Neural cell (in vitro differentiated cells): ENCODE data around the gene RAD51B. TPM values are rescaled to one million over a fixed set of nuclear protein-coding genes. Genes with fewer than 3 reads are reported as not detected.
A peak's percentile ranks its signal among the peaks of the same experiment; 100 is the strongest.

Source experiments
- H2AFZ ChIP-seq: fragments of 200-600, 300-800 bp; sonication (generic), shearing (Covaris generic); 2 replicates; pipeline ENCODE4 v1.6.0; 2014; ENCODE audit warnings: low read depth, mild to moderate bottlenecking, antibody characterized with exemption, low read length, moderate library complexity
- H3F3A ChIP-seq: fragments of 200-600 bp; shearing (Covaris generic); 2 replicates; pipeline ENCODE4 v1.6.1; 2016; ENCODE audit warnings: mild to moderate bottlenecking, moderate library complexity, mixed read lengths, antibody characterized with exemption, low read length; ENCODE audit not compliant: insufficient read depth, poor library complexity, severe bottlenecking
- H3K27ac ChIP-seq: fragments of 200-600, 300-800 bp; sonication (generic), shearing (Covaris generic); 2 replicates; pipeline ENCODE4 v1.5.1; 2014; ENCODE audit warnings: mild to moderate bottlenecking, low read length, moderate library complexity
- H3K27me3 ChIP-seq: fragments of 300-800, 200-600 bp; sonication (generic), shearing (Covaris generic); 2 replicates; pipeline ENCODE4 v1.6.0; 2014; ENCODE audit warnings: mild to moderate bottlenecking, low read depth, low read length, moderate library complexity; ENCODE audit not compliant: insufficient read depth
- H3K36me3 ChIP-seq: fragments of 300-800, 200-600 bp; sonication (generic), shearing (Covaris generic); 2 replicates; pipeline ENCODE4 v1.5.1; 2014; ENCODE audit warnings: mild to moderate bottlenecking, antibody characterized with exemption, low read length, moderate library complexity; ENCODE audit not compliant: insufficient read depth
- H3K4me2 ChIP-seq: fragments of 300-800, 200-600 bp; sonication (generic), shearing (Covaris generic); 2 replicates; pipeline ENCODE4 v1.6.0; 2014; ENCODE audit warnings: mild to moderate bottlenecking, low read length
- H3K4me3 ChIP-seq: fragments of 300-800, 200-600 bp; sonication (generic), shearing (Covaris generic); 2 replicates; pipeline ENCODE4 v1.5.1; 2014; ENCODE audit warnings: mild to moderate bottlenecking, low read length, moderate library complexity
- H3K79me2 ChIP-seq: fragments of 200-600 bp; shearing (Covaris generic); replicated peaks from 2 replicates; pipeline ENCODE4 v1.6.0; 2014; ENCODE audit warnings: mild to moderate bottlenecking, low read length, moderate library complexity; ENCODE audit not compliant: insufficient read depth
- H3K9ac ChIP-seq: fragments of 300-800, 200-600 bp; sonication (generic), shearing (Covaris generic); 2 replicates; pipeline ENCODE4 v1.6.1; 2016; ENCODE audit warnings: mild to moderate bottlenecking, low read length, mixed read lengths
- H3K9me2 ChIP-seq: fragments of 200-600 bp; shearing (Covaris generic); 2 replicates; pipeline ENCODE4 v1.6.1; 2016; ENCODE audit warnings: mild to moderate bottlenecking, low read length, mixed read lengths; ENCODE audit not compliant: insufficient read depth
- H3K9me3 ChIP-seq: fragments of 200-600, 300-800 bp; sonication (generic), shearing (Covaris generic); 2 replicates; pipeline ENCODE4 v1.6.1; 2016; ENCODE audit warnings: mild to moderate bottlenecking, mixed run types, low read length, moderate library complexity, mixed read lengths
- H4K20me1 ChIP-seq: fragments of 200-600 bp; shearing (Covaris generic); 2 replicates; pipeline ENCODE4 v1.6.1; 2016; ENCODE audit warnings: mild to moderate bottlenecking, mixed run types; ENCODE audit not compliant: insufficient read depth
- EP300 ChIP-seq: fragments of 450-650 bp; conservative IDR thresholded peaks from 2 replicates; pipeline ENCODE4 v1.6.1; 2014; ENCODE audit warnings: antibody characterized with exemption, mild to moderate bottlenecking, moderate library complexity; ENCODE audit not compliant: poor library complexity, severe bottlenecking
- EZH2 ChIP-seq: fragments of 200-600, 300-800 bp; shearing (Covaris generic), sonication (generic); IDR thresholded peaks from 2 replicates; pipeline ENCODE4 v1.6.1; 2014; ENCODE audit warnings: antibody characterized with exemption, low read length, borderline replicate concordance, mild to moderate bottlenecking; ENCODE audit not compliant: insufficient read depth, poor library complexity, severe bottlenecking
- MXI1 ChIP-seq: fragments of 450-650 bp; conservative IDR thresholded peaks from 2 replicates; pipeline ENCODE4 v1.6.1; 2014; ENCODE audit warnings: antibody characterized with exemption, mild to moderate bottlenecking; ENCODE audit not compliant: poor library complexity, severe bottlenecking
- POLR2AphosphoS5 ChIP-seq: IDR thresholded peaks from 2 replicates; pipeline ENCODE4 v1.6.1; 2012
- RAD21 ChIP-seq: fragments of 450-650 bp; conservative IDR thresholded peaks from 2 replicates; pipeline ENCODE4 v1.6.1; 2014; ENCODE audit warnings: antibody characterized with exemption, mild to moderate bottlenecking, moderate library complexity
- SMC3 ChIP-seq: fragments of 450-650 bp; conservative IDR thresholded peaks from 2 replicates; pipeline ENCODE4 v1.6.1; 2014; ENCODE audit warnings: antibody characterized with exemption, mild to moderate bottlenecking, moderate library complexity; ENCODE audit not compliant: poor library complexity
- TAF1 ChIP-seq: IDR thresholded peaks from 2 replicates; pipeline ENCODE4 v1.6.1; 2012; ENCODE audit warnings: low read depth
- polyA plus RNA-seq: library from polyadenylated mRNA; depleted of rRNA; stranded (reverse); fragments of >200 nt; gene quantifications from 2 replicates; pipeline ENCODE4 v1.2.3, GENCODE V29; 2014
- TF ChIP-seq, protein P1 (sequence below): fragments of 450-650 bp; IDR thresholded peaks from 2 replicates; pipeline ENCODE4 v1.5.1; 2014; ENCODE audit warnings: antibody characterized with exemption, mild to moderate bottlenecking, moderate library complexity; ENCODE audit not compliant: poor library complexity, severe bottlenecking
- TF ChIP-seq, protein P2 (sequence below): IDR thresholded peaks from 2 replicates; pipeline ENCODE4 v1.6.1; 2012; ENCODE audit warnings: borderline replicate concordance

The RAD51B gene
- polyA plus RNA-seq, 1 donor from 2014 or later = 3.1 TPM

DNA sequence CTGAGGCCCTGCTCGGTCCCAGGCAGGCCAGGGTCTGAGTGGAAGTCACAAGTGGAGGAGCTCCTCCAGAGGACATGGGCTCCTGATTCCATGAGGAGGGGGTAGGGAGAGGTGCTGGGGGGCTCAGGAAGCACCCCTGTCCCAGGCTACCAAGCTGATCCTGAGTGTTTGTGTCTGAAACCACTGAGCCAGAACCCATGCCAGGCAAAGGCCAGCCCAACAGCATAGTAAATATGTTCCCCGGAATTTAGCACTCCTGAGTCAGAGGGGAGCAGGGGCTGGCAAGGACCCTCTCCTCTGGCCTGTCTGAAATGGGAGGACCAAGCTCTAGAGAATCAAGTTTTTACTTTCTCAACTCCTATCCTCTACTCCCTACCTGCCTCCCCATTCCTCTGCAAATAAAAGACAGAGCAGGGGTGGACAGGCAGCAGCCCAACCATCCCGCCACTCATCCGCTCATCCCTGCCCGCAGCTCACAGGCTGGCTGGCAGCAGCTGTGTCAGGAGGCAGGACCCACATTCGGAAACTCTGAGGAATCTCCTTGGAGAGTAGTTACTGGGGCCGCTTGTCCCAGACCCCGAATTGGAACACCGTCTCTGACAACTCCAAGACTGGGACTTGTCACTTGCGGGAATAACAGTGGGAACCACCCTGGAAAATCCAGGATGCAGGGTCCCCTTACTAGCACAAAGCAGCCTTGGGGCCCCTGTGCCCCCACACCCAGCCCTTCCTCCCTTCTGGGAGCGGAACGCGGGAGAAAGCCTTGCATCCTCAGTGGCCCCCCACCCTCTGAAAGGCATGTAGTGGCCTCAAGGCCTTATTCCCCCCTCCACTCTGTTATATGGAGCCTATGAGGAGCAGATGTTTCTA lies 870.7 kb downstream of the RAD51B start:
- no peak overlapping the region for H3K4me2 ChIP-seq
- no peak overlapping the region for H2AFZ ChIP-seq
- no peaks in the 10 kb centered on the region for H3K9me3 ChIP-seq
- no peaks in the 10 kb centered on the region for H4K20me1 ChIP-seq
- H3K27ac ChIP-seq = no peak overlapping the region
- H3K4me3 ChIP-seq = peak overlapping the region; percentile 37
- H3K27me3 ChIP-seq = no peaks in the 10 kb centered on the region
- H3F3A ChIP-seq = no peaks in the 10 kb centered on the region
- peak overlapping the region; percentile 16 for H3K9ac ChIP-seq
- H3K79me2 ChIP-seq = no peaks in the 10 kb centered on the region
- H3K9me2 ChIP-seq = no peaks in the 10 kb centered on the region
- TF ChIP-seq, protein P1, sequence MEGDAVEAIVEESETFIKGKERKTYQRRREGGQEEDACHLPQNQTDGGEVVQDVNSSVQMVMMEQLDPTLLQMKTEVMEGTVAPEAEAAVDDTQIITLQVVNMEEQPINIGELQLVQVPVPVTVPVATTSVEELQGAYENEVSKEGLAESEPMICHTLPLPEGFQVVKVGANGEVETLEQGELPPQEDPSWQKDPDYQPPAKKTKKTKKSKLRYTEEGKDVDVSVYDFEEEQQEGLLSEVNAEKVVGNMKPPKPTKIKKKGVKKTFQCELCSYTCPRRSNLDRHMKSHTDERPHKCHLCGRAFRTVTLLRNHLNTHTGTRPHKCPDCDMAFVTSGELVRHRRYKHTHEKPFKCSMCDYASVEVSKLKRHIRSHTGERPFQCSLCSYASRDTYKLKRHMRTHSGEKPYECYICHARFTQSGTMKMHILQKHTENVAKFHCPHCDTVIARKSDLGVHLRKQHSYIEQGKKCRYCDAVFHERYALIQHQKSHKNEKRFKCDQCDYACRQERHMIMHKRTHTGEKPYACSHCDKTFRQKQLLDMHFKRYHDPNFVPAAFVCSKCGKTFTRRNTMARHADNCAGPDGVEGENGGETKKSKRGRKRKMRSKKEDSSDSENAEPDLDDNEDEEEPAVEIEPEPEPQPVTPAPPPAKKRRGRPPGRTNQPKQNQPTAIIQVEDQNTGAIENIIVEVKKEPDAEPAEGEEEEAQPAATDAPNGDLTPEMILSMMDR = no peak
- TF ChIP-seq, protein P2, sequence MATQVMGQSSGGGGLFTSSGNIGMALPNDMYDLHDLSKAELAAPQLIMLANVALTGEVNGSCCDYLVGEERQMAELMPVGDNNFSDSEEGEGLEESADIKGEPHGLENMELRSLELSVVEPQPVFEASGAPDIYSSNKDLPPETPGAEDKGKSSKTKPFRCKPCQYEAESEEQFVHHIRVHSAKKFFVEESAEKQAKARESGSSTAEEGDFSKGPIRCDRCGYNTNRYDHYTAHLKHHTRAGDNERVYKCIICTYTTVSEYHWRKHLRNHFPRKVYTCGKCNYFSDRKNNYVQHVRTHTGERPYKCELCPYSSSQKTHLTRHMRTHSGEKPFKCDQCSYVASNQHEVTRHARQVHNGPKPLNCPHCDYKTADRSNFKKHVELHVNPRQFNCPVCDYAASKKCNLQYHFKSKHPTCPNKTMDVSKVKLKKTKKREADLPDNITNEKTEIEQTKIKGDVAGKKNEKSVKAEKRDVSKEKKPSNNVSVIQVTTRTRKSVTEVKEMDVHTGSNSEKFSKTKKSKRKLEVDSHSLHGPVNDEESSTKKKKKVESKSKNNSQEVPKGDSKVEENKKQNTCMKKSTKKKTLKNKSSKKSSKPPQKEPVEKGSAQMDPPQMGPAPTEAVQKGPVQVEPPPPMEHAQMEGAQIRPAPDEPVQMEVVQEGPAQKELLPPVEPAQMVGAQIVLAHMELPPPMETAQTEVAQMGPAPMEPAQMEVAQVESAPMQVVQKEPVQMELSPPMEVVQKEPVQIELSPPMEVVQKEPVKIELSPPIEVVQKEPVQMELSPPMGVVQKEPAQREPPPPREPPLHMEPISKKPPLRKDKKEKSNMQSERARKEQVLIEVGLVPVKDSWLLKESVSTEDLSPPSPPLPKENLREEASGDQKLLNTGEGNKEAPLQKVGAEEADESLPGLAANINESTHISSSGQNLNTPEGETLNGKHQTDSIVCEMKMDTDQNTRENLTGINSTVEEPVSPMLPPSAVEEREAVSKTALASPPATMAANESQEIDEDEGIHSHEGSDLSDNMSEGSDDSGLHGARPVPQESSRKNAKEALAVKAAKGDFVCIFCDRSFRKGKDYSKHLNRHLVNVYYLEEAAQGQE = no peak
- no peak for TF ChIP-seq POLR2AphosphoS5
- H3K36me3 ChIP-seq = no peaks in the 10 kb centered on the region

DNA sequence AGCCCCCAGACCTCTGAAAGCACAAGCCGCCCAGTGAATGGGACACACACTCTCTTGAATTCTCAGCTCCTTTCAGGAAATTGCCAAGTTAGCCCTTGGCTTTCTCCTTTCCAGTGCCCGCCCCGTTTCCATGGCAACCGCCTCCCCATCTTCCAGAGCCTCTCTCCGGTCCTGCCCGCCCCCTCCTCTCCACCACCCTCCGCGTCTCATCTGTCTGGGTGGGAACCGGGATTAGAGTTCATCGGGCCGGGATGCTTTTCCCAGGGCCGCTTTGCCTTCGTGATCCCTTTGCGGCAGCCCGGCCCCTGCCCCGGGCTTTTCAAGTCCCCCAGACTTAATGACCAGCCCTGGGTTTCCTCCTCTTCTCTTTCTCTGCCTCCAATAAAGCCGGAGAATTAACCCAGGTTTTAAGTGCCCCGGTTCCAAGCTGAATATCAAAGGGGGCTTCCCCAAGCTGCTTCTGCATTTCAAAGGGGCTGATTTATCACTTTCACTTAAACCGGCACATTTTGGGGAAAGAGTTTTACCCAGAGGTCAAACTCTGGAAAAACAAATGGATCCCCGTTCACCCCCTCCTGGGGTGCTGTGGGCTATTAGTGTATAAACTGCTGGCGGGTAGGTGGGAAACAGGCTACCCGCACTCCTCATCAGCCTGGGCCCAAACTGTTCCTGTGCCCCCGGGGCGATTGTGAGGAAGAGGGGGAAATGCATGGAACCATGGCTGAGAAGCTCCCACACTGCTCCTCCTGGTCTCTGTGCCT lies 871.6 kb downstream of the RAD51B start:
- no peaks in the 10 kb centered on the region for H3K9me3 ChIP-seq
- H3K36me3 ChIP-seq = no peaks in the 10 kb centered on the region
- peak overlapping the region; percentile 16 for H3K9ac ChIP-seq
- no peaks in the 10 kb centered on the region for H3K79me2 ChIP-seq
- no peak overlapping the region for H3K27ac ChIP-seq
- no peaks in the 10 kb centered on the region for H4K20me1 ChIP-seq
- no peaks in the 10 kb centered on the region for H3K9me2 ChIP-seq
- no peak for TF ChIP-seq MXI1
- TF ChIP-seq RAD21 = no peak
- no peak for TF ChIP-seq EZH2
- no peak for TF ChIP-seq TAF1
- TF ChIP-seq SMC3 = no peak
- TF ChIP-seq, protein P1 = no peak
- TF ChIP-seq EP300 = no peak
- TF ChIP-seq, protein P2 = no peak
- TF ChIP-seq POLR2AphosphoS5 = no peak
- H3K4me3 ChIP-seq = peak overlapping the region; percentile 37
- H3K4me2 ChIP-seq = no peak overlapping the region
- no peak overlapping the region for H2AFZ ChIP-seq
- no peaks in the 10 kb centered on the region for H3F3A ChIP-seq
- no peaks in the 10 kb centered on the region for H3K27me3 ChIP-seq
